GM21447 (cell line): ENCODE measurements around the gene S1PR4.
"Not testable (repeated sequence)": the region's sequence is repeated elsewhere in the genome, so short reads cannot be mapped to it uniquely, and the experiment has no call there.

Source experiments
- ATAC-seq: cut with Tn5 transposase; IDR thresholded peaks from one replicate; pipeline ENCODE4 v1.9.1; 2021; ENCODE audit not compliant: unreplicated experiment

The S1PR4 gene

DNA sequence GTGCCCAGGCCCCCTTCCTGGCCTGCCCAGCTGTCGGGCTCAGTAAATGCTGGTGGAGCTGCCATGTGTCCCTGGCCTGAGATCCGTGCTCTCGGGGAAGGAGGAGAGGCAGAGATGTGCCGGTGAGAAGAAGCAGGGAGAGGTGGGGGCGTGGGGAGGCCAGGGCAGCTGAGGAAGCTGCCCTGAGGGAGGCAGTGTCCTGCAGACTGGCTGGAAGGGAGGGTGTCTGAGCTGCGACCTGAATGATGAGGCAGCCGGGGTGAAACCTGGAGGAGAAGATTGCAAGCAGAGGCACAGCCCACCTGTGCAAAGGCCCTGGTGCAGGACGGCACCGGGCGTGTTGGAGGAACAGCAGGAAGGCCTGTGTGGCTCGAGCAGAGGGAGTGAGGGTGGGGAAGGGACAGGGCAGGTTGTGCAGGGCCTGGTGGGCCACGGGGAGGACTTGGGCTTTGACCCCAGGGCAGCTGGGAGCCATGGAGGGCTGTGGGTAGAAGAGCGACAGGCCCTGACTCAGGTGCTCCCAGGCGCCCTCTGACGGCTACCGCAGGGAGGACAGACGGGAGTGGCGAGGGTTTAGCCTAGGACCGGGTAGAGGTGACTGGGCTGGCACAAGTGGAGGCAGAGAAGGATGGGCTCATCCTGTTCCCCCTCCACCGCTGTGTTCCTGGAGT is 31.9 kb downstream of the S1PR4 start:
- ATAC-seq, result no peak

- no peak for ATAC-seq
Measured at GRCh38 chr19:3211191-3211590, 32.6 kb downstream of the S1PR4 start.

DNA sequence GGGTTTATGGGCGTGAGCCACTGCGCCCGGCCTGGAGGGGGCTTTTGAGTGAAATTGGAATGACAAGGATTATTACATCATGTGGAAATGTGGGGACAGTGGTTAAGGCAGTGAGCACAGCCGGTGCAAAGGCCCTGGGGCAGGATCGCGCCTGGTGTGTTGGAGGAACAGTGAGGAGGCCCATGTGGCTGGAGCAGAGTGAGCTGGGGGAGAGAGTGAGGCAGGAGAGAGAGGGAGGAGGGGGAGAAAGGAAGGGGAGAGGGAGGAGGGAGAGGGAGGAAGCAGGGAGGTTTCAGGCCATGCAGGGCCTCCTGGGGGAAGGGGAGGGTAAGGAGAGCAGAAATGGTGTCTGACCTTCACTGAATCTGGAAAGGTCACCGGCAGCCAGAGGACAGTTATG is 34.6 kb downstream of the S1PR4 start:
- ATAC-seq, result no peak

GRCh38 chr19:3216874-3217273 is 38.3 kb downstream of the S1PR4 start:
- ATAC-seq, result no peak

- ATAC-seq, result no peak
Measured at GRCh38 chr19:3220576-3220975, 42.0 kb downstream of the S1PR4 start.

- ATAC-seq, result not testable (repeated sequence)
Measured at GRCh38 chr19:3221576-3221975, 43.0 kb downstream of the S1PR4 start.

- no peak for ATAC-seq
Measured at GRCh38 chr19:3222709-3223108, 44.1 kb downstream of the S1PR4 start.

DNA sequence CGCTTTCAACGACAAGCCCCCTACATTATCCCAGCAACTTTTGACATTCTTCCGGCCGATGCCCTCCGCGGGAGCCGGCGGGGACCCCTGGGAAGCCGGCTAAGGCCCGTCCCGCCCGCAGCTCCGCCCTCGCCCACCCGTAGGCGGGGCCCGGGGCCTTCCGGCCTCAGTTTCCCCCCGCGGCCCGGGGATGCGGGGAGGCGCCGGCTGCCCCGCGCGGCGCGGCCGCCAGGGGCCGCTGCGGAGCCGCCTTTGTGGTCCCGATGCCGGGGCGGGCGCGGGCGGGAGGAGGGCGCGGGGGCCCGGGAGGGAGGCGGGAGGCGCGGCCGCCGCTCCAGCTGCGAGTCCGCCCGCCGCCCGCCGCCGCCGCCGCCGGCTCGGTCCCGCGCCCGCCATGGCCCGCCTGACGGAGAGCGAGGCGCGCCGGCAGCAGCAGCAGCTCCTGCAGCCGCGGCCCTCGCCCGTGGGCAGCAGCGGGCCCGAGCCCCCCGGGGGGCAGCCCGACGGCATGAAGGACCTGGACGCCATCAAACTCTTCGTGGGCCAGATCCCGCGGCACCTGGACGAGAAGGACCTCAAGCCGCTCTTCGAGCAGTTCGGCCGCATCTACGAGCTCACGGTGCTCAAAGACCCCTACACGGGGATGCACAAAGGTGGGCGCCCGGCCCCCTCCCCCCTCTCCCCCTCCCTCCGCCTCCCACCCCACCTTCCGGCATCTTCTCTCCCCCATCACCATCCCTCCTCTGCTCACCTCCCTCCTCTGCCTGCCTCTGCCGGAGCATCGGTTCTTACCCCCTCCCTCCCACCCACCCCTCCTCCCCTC is 46.0 kb downstream of the S1PR4 start, which contains the start of gene CELF5:
TSS of gene CELF5 (plus strand) at position 316 of the 823 bp plus-strand sequence. CDS start at position 395, 79 bp downstream.
- no peak for ATAC-seq

- ATAC-seq, result no peak
Measured at GRCh38 chr19:3225169-3225485, 46.6 kb downstream of the S1PR4 start.

GRCh38 chr19:3225677-3226093 is 47.1 kb downstream of the S1PR4 start:
- ATAC-seq, result no peak

DNA sequence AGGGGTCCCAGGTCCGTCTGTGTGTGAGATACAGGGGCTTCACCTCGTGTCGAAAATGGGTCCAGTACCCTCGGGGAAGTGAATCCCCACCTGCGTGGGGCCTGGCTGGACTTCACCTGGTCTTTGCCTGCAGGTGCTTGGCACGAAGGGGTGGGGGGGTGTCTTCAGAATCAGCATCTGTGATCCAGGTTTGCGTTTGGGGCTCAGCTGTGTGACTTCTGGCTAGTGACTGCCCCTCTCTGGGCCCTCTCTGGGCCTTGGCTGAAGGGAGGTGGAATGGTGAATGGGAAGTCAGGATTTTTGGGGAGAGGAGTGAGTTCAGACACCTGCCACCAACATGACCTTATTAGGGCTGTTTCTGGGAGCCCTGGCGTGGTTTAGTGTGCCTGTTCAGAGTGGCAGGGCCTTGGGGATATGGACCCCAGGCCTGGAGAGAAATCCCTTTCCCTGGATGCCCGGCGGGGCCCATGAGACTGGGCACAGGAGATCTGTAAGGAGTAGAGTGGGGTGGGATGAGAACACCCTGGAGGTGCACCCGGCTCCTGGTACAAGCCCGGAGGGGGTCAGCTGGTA is 48.6 kb downstream of the S1PR4 start:
- ATAC-seq, result no peak

GRCh38 chr19:3229346-3229743 is 50.8 kb downstream of the S1PR4 start:
- no peak for ATAC-seq
